Fibroblast of lung (primary cell): ENCODE data around the gene GLIS1. TPM values are rescaled to one million over a fixed set of nuclear protein-coding genes. Genes with fewer than 3 reads are reported as not detected.

Experiments
- DNase-seq, 2 donors: peaks; one replicate each; pipeline versions ENCODE4 v3.0.0 to v3.0.0-alpha.2; 2010; ENCODE audit warnings: low read depth in 2 of 2
- H2AFZ ChIP-seq: 2 replicates; pipeline ENCODE4 v1.5.1; 2012; ENCODE audit warnings: low read length, control low read depth, inconsistent platforms
- H3K27ac ChIP-seq: 2 replicates; pipeline ENCODE4 v1.5.1; 2011; ENCODE audit warnings: low read length, control low read depth; ENCODE audit not compliant: insufficient read depth
- H3K27me3 ChIP-seq: 2 replicates; pipeline ENCODE4 v1.5.1; 2011; ENCODE audit warnings: mild to moderate bottlenecking, low read length; ENCODE audit not compliant: control insufficient read depth, insufficient read depth
- H3K36me3 ChIP-seq: 2 replicates; pipeline ENCODE4 v1.5.1; 2011; ENCODE audit warnings: low read length; ENCODE audit not compliant: control insufficient read depth, insufficient read depth
- H3K4me1 ChIP-seq: 2 replicates; pipeline ENCODE4 v1.5.1; 2011; ENCODE audit warnings: low read length; ENCODE audit not compliant: control insufficient read depth, insufficient read depth; ENCODE audit errors: extremely low read depth
- H3K4me2 ChIP-seq: 2 replicates; pipeline ENCODE4 v1.5.1; 2011; ENCODE audit warnings: low read length, control low read depth; ENCODE audit not compliant: insufficient read depth; ENCODE audit errors: extremely low read depth
- H3K4me3 ChIP-seq, 4 experiments: fragments of 200-600 bp in 1 of 4; sonication (generic) in 1 of 4; replicated peaks in 1 of 4; 2 replicates each; pipeline ENCODE4 v1.5.1; 2011 to 2016; ENCODE audit warnings: low read length in 4 of 4, low read depth in 3 of 4, mild to moderate bottlenecking in 3 of 4, control low read depth in 2 of 4, inconsistent platforms in 1 of 4, mixed read lengths in 1 of 4; ENCODE audit not compliant: insufficient read depth in 1 of 4; ENCODE audit errors: control extremely low read depth in 1 of 4
- H3K79me2 ChIP-seq: 2 replicates; pipeline ENCODE4 v1.5.1; 2012; ENCODE audit warnings: mild to moderate bottlenecking, low read length, inconsistent platforms; ENCODE audit not compliant: control insufficient read depth, insufficient read depth
- H3K9ac ChIP-seq: 2 replicates; pipeline ENCODE4 v1.5.1; 2011; ENCODE audit warnings: mild to moderate bottlenecking, low read length, control low read depth; ENCODE audit not compliant: insufficient read depth
- H3K9me3 ChIP-seq: 2 replicates; pipeline ENCODE4 v1.5.1; 2012; ENCODE audit warnings: low read depth, low read length; ENCODE audit not compliant: control insufficient read depth, insufficient read depth
- H4K20me1 ChIP-seq: 2 replicates; pipeline ENCODE4 v1.5.1; 2011; ENCODE audit warnings: low read length; ENCODE audit not compliant: control insufficient read depth, insufficient read depth; ENCODE audit errors: extremely low read depth
- EZH2 ChIP-seq: IDR thresholded peaks from 2 replicates; pipeline ENCODE4 v1.5.1; 2012; ENCODE audit warnings: low read length, control low read depth, mild to moderate bottlenecking; ENCODE audit errors: missing control alignments
- polyA plus RNA-seq, 2 donors: library from polyadenylated mRNA; depleted of rRNA in 1 of 2; stranded (reverse) in 1 of 2; unstranded in 1 of 2; fragments of >200 nt; gene quantifications; 2 replicates each; pipeline ENCODE4 v1.2.1, GENCODE V29; 2011 to 2012; ENCODE audit warnings: missing spikeins in 1 of 2
- total RNA-seq: library from RNA; depleted of rRNA; stranded (reverse); fragments of >200 nt; gene quantifications from 2 replicates; pipeline ENCODE4 v1.2.1, GENCODE V29; 2014
- TF ChIP-seq, protein P1 (sequence below), 2 donors: IDR thresholded peaks in 1 of 2; conservative IDR thresholded peaks in 1 of 2; 1 replicate in 1 of 2; 2 replicates in 1 of 2; pipeline ENCODE4 v1.5.1; 2011 to 2012; ENCODE audit warnings: low read length in 2 of 2, control low read depth in 1 of 2, inconsistent platforms in 1 of 2, low read depth in 1 of 2, mild to moderate bottlenecking in 1 of 2

The GLIS1 gene
- total and polyA plus RNA-seq, 2 donors (not counting 1 experiment from before 2014, with no cell fraction given), result under 0.01 to 0.05 TPM

DNA sequence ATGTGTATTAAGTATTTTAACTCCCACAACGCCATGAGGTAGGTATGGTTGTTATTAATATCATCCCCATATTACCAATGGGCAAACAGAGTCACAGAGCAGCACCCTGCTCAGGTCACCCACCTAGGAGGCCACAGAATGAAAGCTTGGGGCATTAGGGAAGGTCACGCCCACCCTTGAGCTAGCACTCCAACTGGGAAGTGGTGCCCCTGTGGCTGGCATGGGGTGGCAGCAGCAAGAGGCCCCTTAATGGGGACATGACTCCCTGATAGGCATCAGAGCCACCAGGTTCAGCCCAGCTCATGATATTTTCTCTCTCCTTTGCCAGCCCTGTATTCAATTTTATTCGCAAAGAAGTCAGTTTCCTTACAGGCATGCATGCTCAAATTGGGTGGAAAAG, 189.2 kb downstream of the GLIS1 start:
- H3K4me2 ChIP-seq, result no peak overlapping the region
- H3K9me3 ChIP-seq, result no peaks in the 10 kb centered on the region
- H3K27me3 ChIP-seq, result no peaks in the 10 kb centered on the region
- TF ChIP-seq, protein P1, sequence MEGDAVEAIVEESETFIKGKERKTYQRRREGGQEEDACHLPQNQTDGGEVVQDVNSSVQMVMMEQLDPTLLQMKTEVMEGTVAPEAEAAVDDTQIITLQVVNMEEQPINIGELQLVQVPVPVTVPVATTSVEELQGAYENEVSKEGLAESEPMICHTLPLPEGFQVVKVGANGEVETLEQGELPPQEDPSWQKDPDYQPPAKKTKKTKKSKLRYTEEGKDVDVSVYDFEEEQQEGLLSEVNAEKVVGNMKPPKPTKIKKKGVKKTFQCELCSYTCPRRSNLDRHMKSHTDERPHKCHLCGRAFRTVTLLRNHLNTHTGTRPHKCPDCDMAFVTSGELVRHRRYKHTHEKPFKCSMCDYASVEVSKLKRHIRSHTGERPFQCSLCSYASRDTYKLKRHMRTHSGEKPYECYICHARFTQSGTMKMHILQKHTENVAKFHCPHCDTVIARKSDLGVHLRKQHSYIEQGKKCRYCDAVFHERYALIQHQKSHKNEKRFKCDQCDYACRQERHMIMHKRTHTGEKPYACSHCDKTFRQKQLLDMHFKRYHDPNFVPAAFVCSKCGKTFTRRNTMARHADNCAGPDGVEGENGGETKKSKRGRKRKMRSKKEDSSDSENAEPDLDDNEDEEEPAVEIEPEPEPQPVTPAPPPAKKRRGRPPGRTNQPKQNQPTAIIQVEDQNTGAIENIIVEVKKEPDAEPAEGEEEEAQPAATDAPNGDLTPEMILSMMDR (conservative IDR thresholded peaks at IDR 0.05 in 1 of 2, IDR thresholded peaks at IDR 0.05 in 1 of 2; ENCODE audit: low read depth in 1 of 2, low read length in 2 of 2), result no peak
- no peak for TF ChIP-seq EZH2
- no peaks in the 10 kb centered on the region for H4K20me1 ChIP-seq
- DNase-seq, result no peak
- H3K79me2 ChIP-seq, result no peaks in the 10 kb centered on the region
- peaks cover 2% of the 10 kb centered on the region for H3K4me1 ChIP-seq
- no peaks in the 10 kb centered on the region for H3K36me3 ChIP-seq
- no peak overlapping the region for H3K9ac ChIP-seq
- H2AFZ ChIP-seq, result no peak overlapping the region
- H3K4me3 ChIP-seq, result no peak overlapping the region
- H3K27ac ChIP-seq, result no peak overlapping the region

DNA sequence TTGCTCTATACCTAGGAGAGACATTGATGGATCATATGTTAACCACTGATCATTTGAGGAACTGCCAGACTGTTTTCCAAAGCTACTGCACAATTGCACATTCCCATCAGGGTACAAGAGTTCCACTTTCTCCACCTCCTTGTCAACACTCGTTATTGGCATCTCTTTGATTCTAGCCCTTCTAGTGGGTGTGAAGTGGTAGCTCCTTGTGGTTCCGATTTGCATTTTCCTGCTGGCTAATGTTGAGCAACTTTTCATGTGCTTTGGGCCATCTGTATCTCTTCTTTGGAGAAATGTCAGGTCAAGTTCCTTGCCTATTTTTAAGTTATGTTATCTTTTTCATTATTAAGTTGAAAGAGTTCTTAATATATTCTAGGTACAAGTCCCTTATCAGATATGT, 189.7 kb downstream of the GLIS1 start:
- TF ChIP-seq EZH2, result no peak
- TF ChIP-seq, protein P1 (conservative IDR thresholded peaks at IDR 0.05 in 1 of 2, IDR thresholded peaks at IDR 0.05 in 1 of 2; ENCODE audit: low read depth in 1 of 2, low read length in 2 of 2), result no peak
- Histone ChIP-seq H3K79me2 (no peaks in the 10 kb centered on the region), H4K20me1 (no peaks in the 10 kb centered on the region), H3K4me1 (peaks cover 2% of the 10 kb centered on the region), H3K36me3 (no peaks in the 10 kb centered on the region), H3K27ac (no peak overlapping the region), H3K4me2 (no peak overlapping the region), H3K9ac (no peak overlapping the region), H2AFZ (no peak overlapping the region), H3K9me3 (no peaks in the 10 kb centered on the region), H3K4me3 (no peak overlapping the region), H3K27me3 (no peaks in the 10 kb centered on the region)
- DNase-seq, result no peak

DNA sequence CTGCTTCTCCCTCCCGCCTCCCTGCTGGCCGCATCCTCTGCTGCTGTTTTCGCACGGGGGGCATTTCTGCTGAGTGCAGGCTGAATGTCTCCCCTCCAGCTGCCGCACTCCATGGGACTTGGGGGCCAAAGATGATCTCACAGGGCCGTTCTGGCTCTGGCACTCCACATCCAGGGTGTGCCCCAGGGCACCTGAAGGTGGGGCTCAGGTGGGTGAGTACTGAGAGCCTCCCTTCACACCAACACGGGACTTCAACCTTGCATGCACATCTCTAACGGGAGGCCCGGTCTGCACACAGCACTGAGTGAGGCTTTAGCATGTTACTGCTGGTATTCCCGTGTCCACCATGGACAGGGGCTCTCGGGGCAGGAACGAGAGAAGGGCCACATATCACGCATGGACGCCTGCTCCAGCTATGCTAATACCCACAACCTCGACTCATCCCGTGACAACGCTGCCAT, 190.9 kb downstream of the GLIS1 start:
- Histone ChIP-seq H3K9ac (no peak overlapping the region), H3K79me2 (no peaks in the 10 kb centered on the region), H3K9me3 (no peaks in the 10 kb centered on the region), H3K4me3 (no peak overlapping the region), H3K36me3 (no peaks in the 10 kb centered on the region), H3K4me2 (no peak overlapping the region), H3K27me3 (no peaks in the 10 kb centered on the region), H3K4me1 (peaks cover 2% of the 10 kb centered on the region), H4K20me1 (no peaks in the 10 kb centered on the region), H3K27ac (no peak overlapping the region), H2AFZ (no peak overlapping the region)
- TF ChIP-seq, protein P1 (conservative IDR thresholded peaks at IDR 0.05 in 1 of 2, IDR thresholded peaks at IDR 0.05 in 1 of 2; ENCODE audit: low read depth in 1 of 2, low read length in 2 of 2), result no peak
- no peak for TF ChIP-seq EZH2
- no peak for DNase-seq
